NCI-H345 (cell line): ENCODE data around the gene PROK2.

ENCODE experiments used
- DNase-seq: peaks from one replicate; lab custom pipeline; 2025; lab: John Stamatoyannopoulos, UW

PROK2 gene

GRCh38 chr3:71784914-71785531 is at the start of gene PROK2:
Gene PROK2, minus strand, starts transcription at chr3:71785148. Its CDS starts 96 bp downstream, at chr3:71785052.
- peak; percentile 28 for DNase-seq

GRCh38 chr3:71831599-71831998 is 46.7 kb upstream of the PROK2 start:
- DNase-seq: no peak

- DNase-seq: no peak
Observed at GRCh38 chr3:71825551-71826283, 40.8 kb upstream of the PROK2 start.

GRCh38 chr3:71821116-71821515 is 36.2 kb upstream of the PROK2 start:
- no peak for DNase-seq

- no peak for DNase-seq
Observed at GRCh38 chr3:71817262-71817661, 32.3 kb upstream of the PROK2 start.

GRCh38 chr3:71816767-71817156 is 31.8 kb upstream of the PROK2 start:
- no peak for DNase-seq

- no peak for DNase-seq
Observed at GRCh38 chr3:71815340-71816067, 30.6 kb upstream of the PROK2 start.

GRCh38 chr3:71813704-71814103 is 28.8 kb upstream of the PROK2 start:
- no peak for DNase-seq

GRCh38 chr3:71813073-71813472 is 28.1 kb upstream of the PROK2 start:
- no peak for DNase-seq

GRCh38 chr3:71810056-71810455 is 25.1 kb upstream of the PROK2 start:
- DNase-seq: no peak

- DNase-seq: no peak
Observed at GRCh38 chr3:71809321-71810026, 24.5 kb upstream of the PROK2 start.

GRCh38 chr3:71806736-71807135 is 21.8 kb upstream of the PROK2 start:
- DNase-seq: no peak

- no peak for DNase-seq
Observed at GRCh38 chr3:71805691-71806090, 20.7 kb upstream of the PROK2 start.

- no peak for DNase-seq
Observed at GRCh38 chr3:71805199-71805598, 20.3 kb upstream of the PROK2 start.

GRCh38 chr3:71803248-71803647 is 18.3 kb upstream of the PROK2 start:
- no peak for DNase-seq

- DNase-seq: no peak
Observed at GRCh38 chr3:71801986-71802385, 17.0 kb upstream of the PROK2 start.

GRCh38 chr3:71800023-71800422 is 15.1 kb upstream of the PROK2 start:
- no peak for DNase-seq

- DNase-seq: no peak
Observed at GRCh38 chr3:71797455-71797854, 12.5 kb upstream of the PROK2 start.

- no peak for DNase-seq
Observed at GRCh38 chr3:71796290-71796689, 11.3 kb upstream of the PROK2 start.

- DNase-seq: no peak
Observed at GRCh38 chr3:71791634-71792033, 6.7 kb upstream of the PROK2 start.

GRCh38 chr3:71789922-71790321 is 5.0 kb upstream of the PROK2 start:
- no peak for DNase-seq

- no peak for DNase-seq
Observed at GRCh38 chr3:71787851-71788405, 3.0 kb upstream of the PROK2 start.
